ENCODE data around the gene NXPH1. TPM values are rescaled to one million over a fixed set of nuclear protein-coding genes. Genes with fewer than 3 reads are reported as not detected.
A peak's percentile ranks its signal among the peaks of the same experiment; 100 is the strongest.

NXPH1 gene
- total and polyA plus RNA-seq, 2 donors (not counting 1 experiment from before 2014, with no cell fraction given) = not detected

DNA sequence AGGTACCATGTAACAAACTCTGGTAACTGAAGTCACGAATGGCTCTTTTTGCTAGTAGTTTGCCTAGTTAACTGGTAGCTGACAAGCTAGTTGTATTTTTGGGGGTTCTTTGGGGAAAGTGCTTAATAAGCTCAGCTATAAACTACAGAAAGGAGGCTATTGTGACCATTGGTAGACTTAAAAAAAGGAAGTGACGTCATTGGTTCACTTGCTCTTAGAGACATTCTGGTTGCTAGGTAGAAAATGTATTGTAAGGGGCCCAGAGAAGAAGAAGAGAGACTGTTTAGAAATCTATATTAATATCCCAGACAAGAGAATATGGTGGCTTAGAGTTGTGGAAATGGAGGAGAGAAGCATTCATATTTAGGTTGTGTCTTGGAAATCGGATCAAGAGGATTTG, 103.0 kb downstream of the NXPH1 start:
- no peaks in the 10 kb centered on the region for H3K79me2 ChIP-seq (ENCODE audit: control insufficient read depth, insufficient read depth, low read length)
- no peaks in the 10 kb centered on the region for H3K36me3 ChIP-seq (replicated peaks in 1 of 2; ENCODE audit: control extremely low read depth in 1 of 2, control insufficient read depth in 1 of 2, extremely low read depth in 1 of 2, insufficient read depth in 2 of 2, low read length in 1 of 2)
- H3K4me3 Mint-ChIP-seq = no peak overlapping the region
- peak overlapping the region; percentile 13 for H2AFZ ChIP-seq (ENCODE audit: insufficient read depth, low read depth, low read length, poor library complexity, severe bottlenecking)
- H3K4me2 ChIP-seq (replicated peaks; ENCODE audit: low read depth, low read length, poor library complexity, severe bottlenecking) = no peak overlapping the region
- H3K27me3 Mint-ChIP-seq = no peaks in the 10 kb centered on the region
- no peaks in the 10 kb centered on the region for H3K9me3 ChIP-seq (ENCODE audit: control extremely low read depth in 1 of 3, control insufficient read depth in 2 of 3, insufficient read depth in 1 of 3, low read length in 2 of 3)
- H3K9ac ChIP-seq (ENCODE audit: low read length) = no peak overlapping the region
- TF ChIP-seq, protein P1, sequence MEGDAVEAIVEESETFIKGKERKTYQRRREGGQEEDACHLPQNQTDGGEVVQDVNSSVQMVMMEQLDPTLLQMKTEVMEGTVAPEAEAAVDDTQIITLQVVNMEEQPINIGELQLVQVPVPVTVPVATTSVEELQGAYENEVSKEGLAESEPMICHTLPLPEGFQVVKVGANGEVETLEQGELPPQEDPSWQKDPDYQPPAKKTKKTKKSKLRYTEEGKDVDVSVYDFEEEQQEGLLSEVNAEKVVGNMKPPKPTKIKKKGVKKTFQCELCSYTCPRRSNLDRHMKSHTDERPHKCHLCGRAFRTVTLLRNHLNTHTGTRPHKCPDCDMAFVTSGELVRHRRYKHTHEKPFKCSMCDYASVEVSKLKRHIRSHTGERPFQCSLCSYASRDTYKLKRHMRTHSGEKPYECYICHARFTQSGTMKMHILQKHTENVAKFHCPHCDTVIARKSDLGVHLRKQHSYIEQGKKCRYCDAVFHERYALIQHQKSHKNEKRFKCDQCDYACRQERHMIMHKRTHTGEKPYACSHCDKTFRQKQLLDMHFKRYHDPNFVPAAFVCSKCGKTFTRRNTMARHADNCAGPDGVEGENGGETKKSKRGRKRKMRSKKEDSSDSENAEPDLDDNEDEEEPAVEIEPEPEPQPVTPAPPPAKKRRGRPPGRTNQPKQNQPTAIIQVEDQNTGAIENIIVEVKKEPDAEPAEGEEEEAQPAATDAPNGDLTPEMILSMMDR (IDR thresholded peaks at IDR 0.05) = no peak
- no peak for TF ChIP-seq EZH2 (IDR thresholded peaks at IDR 0.05; ENCODE audit: borderline replicate concordance, insufficient read depth, low read depth, low read length, poor library complexity, severe bottlenecking)
- 89% methylated on average over 2 of the region's 3 CpGs for WGBS (ENCODE audit: insufficient coverage)
- peaks cover 0 to 4% (median 0%) of the 10 kb centered on the region in 4 experiments for H3K27me3 ChIP-seq (replicated peaks in 1 of 4; ENCODE audit: control extremely low read depth in 1 of 4, control insufficient read depth in 3 of 4, insufficient read depth in 4 of 4, low read length in 3 of 4)
- no peak overlapping the region for H3K4me3 ChIP-seq (ENCODE audit: control extremely low read depth in 1 of 5, extremely low read depth in 1 of 5, insufficient read depth in 1 of 5, low read depth in 2 of 5, low read length in 4 of 5)
- ChIA-PET POLR2A (no interaction called here), CTCF (no interaction called here)
- no peak overlapping the region for H3K27ac ChIP-seq (ENCODE audit: low read length in 2 of 2)
- peak; percentile 8 for DNase-seq
- H4K20me1 ChIP-seq (ENCODE audit: control insufficient read depth, insufficient read depth, low read length, poor library complexity, severe bottlenecking) = no peaks in the 10 kb centered on the region
- no peaks in the 10 kb centered on the region for H3K4me1 ChIP-seq (ENCODE audit: control insufficient read depth in 2 of 2, insufficient read depth in 2 of 2, low read length in 2 of 2)
- ATAC-seq (ENCODE audit: low read depth) = no peak
- H3K4me1 Mint-ChIP-seq = peaks cover 4% of the 10 kb centered on the region
- no peak overlapping the region for H3K27ac Mint-ChIP-seq
- intact Hi-C loops (cut with micrococcal nuclease) = no loop called here
- no peaks in the 10 kb centered on the region for H3K9me3 Mint-ChIP-seq (ENCODE audit: insufficient read depth)

GRCh38 chr7:8549046-8549445, 115.6 kb downstream of the NXPH1 start:
- Mint-ChIP-seq H3K27me3 (no peaks in the 10 kb centered on the region), H3K9me3 (ENCODE audit: insufficient read depth) (no peaks in the 10 kb centered on the region), H3K27ac (no peak overlapping the region), H3K4me1 (no peaks in the 10 kb centered on the region), H3K4me3 (no peak overlapping the region)
- H3K4me2 ChIP-seq (replicated peaks; ENCODE audit: low read depth, low read length, poor library complexity, severe bottlenecking) = no peak overlapping the region
- TF ChIP-seq EZH2 (IDR thresholded peaks at IDR 0.05; ENCODE audit: borderline replicate concordance, insufficient read depth, low read depth, low read length, poor library complexity, severe bottlenecking) = no peak
- TF ChIP-seq, protein P1 (IDR thresholded peaks at IDR 0.05) = no peak
- WGBS (ENCODE audit: insufficient coverage) = 100% methylated on average over 1 of the region's 3 CpGs
- no peak overlapping the region for H3K9ac ChIP-seq (ENCODE audit: low read length)
- H4K20me1 ChIP-seq (ENCODE audit: control insufficient read depth, insufficient read depth, low read length, poor library complexity, severe bottlenecking) = no peaks in the 10 kb centered on the region
- intact Hi-C loops (cut with micrococcal nuclease) = no loop called here
- no peaks in the 10 kb centered on the region for H3K79me2 ChIP-seq (ENCODE audit: control insufficient read depth, insufficient read depth, low read length)
- no peaks in the 10 kb centered on the region for H3K27me3 ChIP-seq (replicated peaks in 1 of 4; ENCODE audit: control extremely low read depth in 1 of 4, control insufficient read depth in 3 of 4, insufficient read depth in 4 of 4, low read length in 3 of 4)
- ChIA-PET CTCF (no interaction called here), POLR2A (no interaction called here)
- H3K4me3 ChIP-seq (ENCODE audit: control extremely low read depth in 1 of 5, extremely low read depth in 1 of 5, insufficient read depth in 1 of 5, low read depth in 2 of 5, low read length in 4 of 5) = no peak overlapping the region
- H2AFZ ChIP-seq (ENCODE audit: insufficient read depth, low read depth, low read length, poor library complexity, severe bottlenecking) = no peak overlapping the region
- H3K4me1 ChIP-seq (ENCODE audit: control insufficient read depth in 2 of 2, insufficient read depth in 2 of 2, low read length in 2 of 2) = no peaks in the 10 kb centered on the region
- no peaks in the 10 kb centered on the region for H3K36me3 ChIP-seq (replicated peaks in 1 of 2; ENCODE audit: control extremely low read depth in 1 of 2, control insufficient read depth in 1 of 2, extremely low read depth in 1 of 2, insufficient read depth in 2 of 2, low read length in 1 of 2)
- no peak overlapping the region for H3K27ac ChIP-seq (ENCODE audit: low read length in 2 of 2)
- ATAC-seq (ENCODE audit: low read depth) (no peak), DNase-seq (no peak)
- no peaks in the 10 kb centered on the region for H3K9me3 ChIP-seq (ENCODE audit: control extremely low read depth in 1 of 3, control insufficient read depth in 2 of 3, insufficient read depth in 1 of 3, low read length in 2 of 3)

Data from B cell (primary cell).